K562 (cell line): ENCODE data around the gene PEX11B. TPM values are rescaled to one million over a fixed set of nuclear protein-coding genes. Genes with fewer than 3 reads are reported as not detected.

Source experiments
- ATAC-seq: fragments of 200-7000 bp; cut with Tn5 transposase; 3 replicates; pipeline ENCODE4 v1.9.1; 2020; ENCODE audit warnings: moderate library complexity
- BruUV-seq: library from RNA; stranded (reverse); fragments of 400-500 nt; replicated peaks from 2 replicates; lab custom pipeline; 2021; lab: Mats Ljungman, UMichigan
- CTCF ChIA-PET: fragments of 300-600 bp; formaldehyde crosslinking; extraction: SDS; loops from one replicate; lab custom pipeline; 2021; ENCODE audit warnings: low intra/inter-chr PET ratio; lab: Yijun Ruan, JAX
- POLR2A ChIA-PET: fragments of 300-600, 350-650 bp; sonication (Branson Sonifier 250); formaldehyde crosslinking; extraction: SDS; loops from one replicate; lab custom pipeline; 2021; ENCODE audit warnings: antibody characterized with exemption, inconsistent platforms; lab: Yijun Ruan, JAX
- DNase-seq, 4 experiments: peaks; one replicate each; pipeline versions ENCODE4 v3.0.0 to v3.0.0-alpha.2; 2011 to 2018; ENCODE audit warnings: low spot score in 3 of 4, mixed read lengths in 3 of 4; ENCODE audit errors: extremely low read depth in 1 of 4
- FAIRE-seq: peaks from 2 replicates; lab custom pipeline; 2011; peaks lifted over from hg19 to GRCh38; lab: Jason Lieb, UNC
- H2AFZ ChIP-seq: 2 replicates; pipeline ENCODE4 v1.6.0; 2011; ENCODE audit warnings: low read depth, low read length, control low read depth, inconsistent platforms
- H3K27ac ChIP-seq: fragments of 200-600 bp; 3 replicates; pipeline ENCODE4 v1.8.0; 2011; ENCODE audit warnings: low read depth, mild to moderate bottlenecking, control low read depth, inconsistent platforms, low read length, moderate library complexity, mixed read lengths; ENCODE audit errors: extremely low read depth
- H3K27me3 ChIP-seq, 2 experiments: fragments of 300-600 bp in 1 of 2; 2 replicates in 1 of 2; 3 replicates in 1 of 2; pipeline versions ENCODE4 v1.6.0 to v1.8.0; 2011; ENCODE audit warnings: inconsistent platforms in 2 of 2, low read length in 2 of 2, mild to moderate bottlenecking in 1 of 2, mixed read lengths in 1 of 2, moderate library complexity in 1 of 2; ENCODE audit not compliant: control insufficient read depth in 2 of 2, insufficient read depth in 2 of 2
- H3K36me3 ChIP-seq: fragments of 300-600 bp; 3 replicates; pipeline ENCODE4 v1.8.0; 2011; ENCODE audit warnings: mild to moderate bottlenecking, low read length, inconsistent platforms; ENCODE audit not compliant: control insufficient read depth, insufficient read depth
- H3K4me1 ChIP-seq, 2 experiments: fragments of 200-600 bp in 1 of 2; replicated peaks in 1 of 2; 2 replicates in 1 of 2; 3 replicates in 1 of 2; pipeline versions ENCODE4 v1.5.1 to v1.8.0; 2011; ENCODE audit warnings: inconsistent platforms in 2 of 2, low read length in 2 of 2, mild to moderate bottlenecking in 1 of 2, mixed read lengths in 1 of 2, moderate library complexity in 1 of 2; ENCODE audit not compliant: control insufficient read depth in 2 of 2, insufficient read depth in 2 of 2
- H3K4me2 ChIP-seq: 2 replicates; pipeline ENCODE4 v1.6.1; 2011; ENCODE audit warnings: low read length, control low read depth, inconsistent platforms, mixed read lengths; ENCODE audit not compliant: insufficient read depth
- H3K4me3 ChIP-seq: fragments of 200-600 bp; sonication (generic), shearing (Covaris generic); 2 replicates; pipeline ENCODE4 v1.5.1; 2016; ENCODE audit warnings: control low read depth, inconsistent platforms
- H3K79me2 ChIP-seq: fragments of 200-600 bp; 3 replicates; pipeline ENCODE4 v1.8.0; 2011; ENCODE audit warnings: low read length, inconsistent platforms; ENCODE audit not compliant: control insufficient read depth, insufficient read depth
- H3K9ac ChIP-seq, 2 experiments: 2 replicates each; pipeline versions ENCODE4 v1.6.0 to v1.6.1; 2011; ENCODE audit warnings: low read depth in 2 of 2, low read length in 2 of 2, control low read depth in 1 of 2, inconsistent platforms in 1 of 2, mild to moderate bottlenecking in 1 of 2, mixed read lengths in 1 of 2; ENCODE audit not compliant: insufficient read depth in 1 of 2
- H3K9me1 ChIP-seq: one replicate; pipeline ENCODE4 v1.6.0; 2011; ENCODE audit warnings: inconsistent platforms, mild to moderate bottlenecking, low read length, moderate library complexity; ENCODE audit not compliant: control insufficient read depth, insufficient read depth
- H3K9me3 ChIP-seq: replicated peaks from 2 replicates; pipeline ENCODE4 v1.5.1; 2011; ENCODE audit warnings: low read depth, low read length, inconsistent platforms; ENCODE audit not compliant: control insufficient read depth, insufficient read depth
- H4K20me1 ChIP-seq: replicated peaks from 2 replicates; pipeline ENCODE4 v1.6.1; 2011; ENCODE audit warnings: low read length, inconsistent platforms, mixed read lengths; ENCODE audit not compliant: control insufficient read depth, insufficient read depth
- CEBPB ChIP-seq: fragments of 450-650 bp; IDR thresholded peaks from 2 replicates; pipeline ENCODE4 v1.6.1; 2016; ENCODE audit warnings: missing genetic modification characterization, missing compliant biosample characterization
- CREM ChIP-seq: IDR thresholded peaks from 2 replicates; pipeline ENCODE4 v1.6.1; 2014; ENCODE audit warnings: antibody characterized with exemption, low read depth
- ZBTB33 ChIP-seq: sonication (generic); formaldehyde crosslinking; IDR thresholded peaks from 2 replicates; pipeline ENCODE4 v1.8.1; 2023; ENCODE audit warnings: mild to moderate bottlenecking, missing genetic modification reagents
- WGBS: fragments of 100-300 bp; shearing (Covaris generic); methylation state at CpG from one replicate; pipeline ENCODE4 v1.1.6; 2016; ENCODE audit warnings: low coverage, mixed read lengths; ENCODE audit not compliant: insufficient coverage; ENCODE audit errors: missing lambda C conversion rate; 5-methylcytosine and 5-hydroxymethylcytosine counted together
- in situ Hi-C: fragments of 300-500 bp; cut with MboI; formaldehyde crosslinking; loops from 4 replicates; pipeline ENCODE4 v1.15.0; 2018; ENCODE audit warnings: inconsistent platforms, mixed read lengths
- intact Hi-C: fragments of 100-400 bp; cut with micrococcal nuclease; formaldehyde crosslinking; loops from 2 replicates; pipeline ENCODE4 v1.14.2; 2022
- polyA plus RNA-seq, 8 experiments: library from polyadenylated mRNA; depleted of rRNA in 4 of 8; stranded (reverse) in 5 of 8; unstranded in 3 of 8; fragments of >200 nt; fragmentation: Nextera tagmentation in 2 of 8; fragmentation: Illumina TruSeq in 1 of 8; extraction: Ambion mirVana in 2 of 8; extraction: Trizol in 1 of 8; gene quantifications; 2 replicates each; pipeline versions ENCODE4 v1.2.1 to v1.2.3, GENCODE V29; 2011 to 2014; ENCODE audit warnings: inconsistent platforms in 1 of 8, missing spikeins in 1 of 8
- total RNA-seq, 7 experiments: library from RNA; depleted of rRNA in 6 of 7; stranded (reverse); fragments of >200 nt in 6 of 7; fragmentation: Illumina TruSeq in 2 of 7; extraction: Trizol in 2 of 7; gene quantifications; 2 replicates each; pipeline versions ENCODE4 v1.2.1 to v1.2.3, GENCODE V29; 2011 to 2021; ENCODE audit warnings: low replicate concordance in 1 of 7

The PEX11B gene
- total and polyA plus RNA-seq, 9 of the 15 experiments (the other 6 are each of a cell fraction or from before 2014, with no cell fraction given) = 13.2 to 60.0 (median 21.7) TPM

- peak overlapping the region in 1 of 2 experiments; percentile 32; a peak in 1 of 4 replicates for H3K9ac ChIP-seq
- intact Hi-C loops = no loop called here
- H3K4me2 ChIP-seq = no peak overlapping the region
- 66% methylated on average over 43 of the region's 47 CpGs for WGBS
- FAIRE-seq (no peak), ATAC-seq (peak; percentile 22; the same call in 2 of the 3 replicates)
- no peaks in the 10 kb centered on the region for H3K9me1 ChIP-seq
- no peak overlapping the region for H3K27ac ChIP-seq
- H3K4me3 ChIP-seq = no peak overlapping the region
- H3K27me3 ChIP-seq = 0 out of 5 replicates have a peak, but pooled peaks cover 0 to 4% of the 10 kb centered on the region in 2 experiments
- no peaks in the 10 kb centered on the region for H3K9me3 ChIP-seq
- in situ Hi-C loops = no loop called here
- no peaks in the 10 kb centered on the region for H4K20me1 ChIP-seq
- TF ChIP-seq CREM (no peak), CEBPB (tag) (peak; percentile 37; the same call in 1 of the 2 replicates), ZBTB33 (peak; percentile 65)
- TF ChIP-seq, all 486 proteins: peak for 2
- Histone ChIP-seq H3K79me2 (no peaks in the 10 kb centered on the region), H3K36me3 (no peaks in the 10 kb centered on the region), H3K4me1 (peaks cover 4 to 23% of the 10 kb centered on the region in 2 experiments; a peak in 2 of 5 replicates), H2AFZ (no peak overlapping the region)
- ChIA-PET POLR2A (interaction anchor here (0.7 to 2.7 kb wide), 8 partner anchors 7 to 119 kb away, joined by 3 to 7 read pairs (median 4); partner anchors contain the start of genes NUDT17 and PIAS3), CTCF (no interaction called here)
- BruUV-seq = no TSS peak
- DNase-seq = no peak
These were observed 46.3 kb downstream of the PEX11B start for GRCh38 chr1:145871994-145872924.
